ENCODE data around the gene AGFG2.
"Not testable (repeated sequence)": the region's sequence is repeated elsewhere in the genome, so short reads cannot be mapped to it uniquely, and the experiment has no call there.

The AGFG2 gene

GRCh38 chr7:100563809-100564400 is 24.9 kb downstream of the AGFG2 start:
- Histone ChIP-seq H3K36me3 (no peaks in the 10 kb centered on the region), H3K4me3 (ENCODE audit: low read depth in 1 of 2, low read length in 1 of 2) (no peak overlapping the region), H3K27ac (no peak overlapping the region), H3K27me3 (peaks cover 13% of the 10 kb centered on the region), H3K9me3 (no peaks in the 10 kb centered on the region), H3K4me1 (ENCODE audit: control insufficient read depth in 1 of 2, insufficient read depth in 1 of 2, low read depth in 1 of 2, low read length in 1 of 2) (peaks cover 2 to 5% of the 10 kb centered on the region in 2 experiments)
- peak; percentile 98 for TF ChIP-seq CTCF (IDR thresholded peaks at IDR 0.05)

- H3K27ac ChIP-seq; H3K9me3 ChIP-seq; H3K4me1 ChIP-seq (ENCODE audit: control insufficient read depth in 1 of 2, insufficient read depth in 1 of 2, low read depth in 1 of 2, low read length in 1 of 2); H3K4me3 ChIP-seq (ENCODE audit: low read depth in 1 of 2, low read length in 1 of 2); H3K36me3 ChIP-seq: not testable (repeated sequence)
- peaks cover 18% of the 10 kb centered on the region for H3K27me3 ChIP-seq
Observed at GRCh38 chr7:100564405-100564804, 25.4 kb downstream of the AGFG2 start.

DNA sequence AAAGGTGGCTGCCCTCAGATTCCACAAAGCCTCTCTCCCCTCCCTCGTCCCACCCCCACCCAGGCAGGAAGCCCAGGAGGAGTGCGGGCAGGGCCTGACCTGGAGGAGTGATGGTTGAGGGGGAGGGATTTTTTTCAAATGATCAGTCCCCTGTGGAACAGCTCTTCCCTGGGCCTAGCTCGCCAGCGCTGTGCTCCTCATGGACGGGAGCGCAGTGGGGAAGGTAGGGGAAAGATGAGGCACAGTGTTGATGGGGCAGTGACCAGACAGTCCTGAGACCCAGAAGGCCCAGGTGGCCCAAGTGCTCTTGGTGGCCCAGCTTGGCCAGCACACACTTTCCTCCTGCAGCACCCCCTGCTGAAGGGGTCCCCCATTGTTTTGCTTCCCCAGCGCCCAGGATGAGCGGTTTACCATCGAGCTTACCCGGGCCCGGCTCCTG is 26.1 kb downstream of the AGFG2 start:
- no peak for TF ChIP-seq CTCF (IDR thresholded peaks at IDR 0.05)

DNA sequence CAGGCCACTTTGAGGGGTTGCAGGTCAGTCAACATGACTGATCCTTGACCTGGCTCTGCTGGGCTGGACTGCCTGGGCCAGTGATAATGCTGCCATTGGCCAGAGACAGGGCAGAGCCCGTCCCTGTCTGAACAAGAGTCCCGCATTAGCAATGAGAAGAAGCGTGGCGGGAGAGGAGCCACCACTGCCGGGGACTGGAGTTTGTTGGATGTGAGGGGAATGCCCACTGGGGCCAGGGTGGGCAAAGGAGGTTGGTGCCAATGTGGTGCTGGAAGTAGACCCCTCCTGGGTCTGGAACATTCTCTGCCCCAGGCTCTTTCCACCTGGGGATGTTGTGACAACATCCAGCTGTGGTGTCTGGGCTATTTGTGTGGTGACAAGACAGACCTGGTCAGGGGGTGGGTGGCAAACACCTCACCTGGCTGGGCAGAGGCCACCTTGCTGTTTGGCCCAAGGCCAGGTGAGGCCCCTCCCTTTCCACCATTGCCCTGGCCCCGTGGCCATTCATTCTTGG is 27.1 kb downstream of the AGFG2 start:
- no peak for TF ChIP-seq CTCF (IDR thresholded peaks at IDR 0.05)
- no peak overlapping the region for H3K4me3 ChIP-seq (ENCODE audit: low read depth in 1 of 2, low read length in 1 of 2)
- H3K36me3 ChIP-seq, result peaks cover under 1% of the 10 kb centered on the region
- peaks cover 35% of the 10 kb centered on the region for H3K27me3 ChIP-seq
- H3K9me3 ChIP-seq, result no peaks in the 10 kb centered on the region
- H3K27ac ChIP-seq, result no peak overlapping the region
- H3K4me1 ChIP-seq (ENCODE audit: control insufficient read depth in 1 of 2, insufficient read depth in 1 of 2, low read depth in 1 of 2, low read length in 1 of 2), result peaks cover 12 to 19% of the 10 kb centered on the region in 2 experiments

More for the DNA sequence above, 26.1 kb downstream of the AGFG2 start:
- Histone ChIP-seq H3K27me3 (peaks cover 26% of the 10 kb centered on the region), H3K9me3 (no peaks in the 10 kb centered on the region), H3K27ac (no peak overlapping the region), H3K4me1 (ENCODE audit: control insufficient read depth in 1 of 2, insufficient read depth in 1 of 2, low read depth in 1 of 2, low read length in 1 of 2) (peaks cover 8 to 12% of the 10 kb centered on the region in 2 experiments), H3K4me3 (ENCODE audit: low read depth in 1 of 2, low read length in 1 of 2) (no peak overlapping the region), H3K36me3 (no peaks in the 10 kb centered on the region)

- Histone ChIP-seq H3K36me3 (peaks cover 12% of the 10 kb centered on the region), H3K9me3 (no peaks in the 10 kb centered on the region), H3K4me1 (ENCODE audit: control insufficient read depth in 1 of 2, insufficient read depth in 1 of 2, low read depth in 1 of 2, low read length in 1 of 2) (peaks cover 17 to 30% of the 10 kb centered on the region in 2 experiments), H3K27ac (no peak overlapping the region), H3K27me3 (peaks cover 46% of the 10 kb centered on the region), H3K4me3 (ENCODE audit: low read depth in 1 of 2, low read length in 1 of 2) (no peak overlapping the region)
- no peak for TF ChIP-seq CTCF (IDR thresholded peaks at IDR 0.05)
Observed at GRCh38 chr7:100567031-100567730, 28.2 kb downstream of the AGFG2 start.

DNA sequence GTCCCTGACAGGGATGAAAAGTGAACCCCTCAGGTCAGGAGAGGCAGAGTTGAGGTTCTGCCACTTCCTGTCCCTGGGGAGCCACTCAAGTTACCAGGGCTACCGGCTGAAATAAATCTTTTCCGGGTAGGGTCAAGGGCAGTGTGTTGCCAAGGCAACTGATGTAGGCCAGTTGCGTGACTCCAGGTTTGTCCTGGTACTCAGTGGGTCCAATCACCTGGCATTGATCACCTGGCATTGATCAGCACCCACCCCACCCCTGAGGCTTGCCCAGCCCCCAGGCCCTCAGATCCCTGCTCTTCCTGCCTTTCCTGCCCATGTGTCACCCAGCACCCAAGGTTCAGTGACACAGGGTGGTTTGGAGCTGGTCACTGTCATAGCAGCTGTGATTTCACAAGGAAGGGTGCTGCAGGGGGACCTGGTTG is 28.8 kb downstream of the AGFG2 start:
- peaks cover 17 to 31% of the 10 kb centered on the region in 2 experiments for H3K4me1 ChIP-seq (ENCODE audit: control insufficient read depth in 1 of 2, insufficient read depth in 1 of 2, low read depth in 1 of 2, low read length in 1 of 2)
- no peak overlapping the region for H3K4me3 ChIP-seq (ENCODE audit: low read depth in 1 of 2, low read length in 1 of 2)
- no peak for TF ChIP-seq CTCF (IDR thresholded peaks at IDR 0.05)
- peaks cover 52% of the 10 kb centered on the region for H3K27me3 ChIP-seq
- no peak overlapping the region for H3K27ac ChIP-seq
- H3K36me3 ChIP-seq, result peaks cover 18% of the 10 kb centered on the region
- H3K9me3 ChIP-seq, result no peaks in the 10 kb centered on the region
